Breast epithelium (tissue), 3 donors: Measurements from ENCODE around the gene UGT1A9.
"Not testable (repeated sequence)": the region's sequence is repeated elsewhere in the genome, so short reads cannot be mapped to it uniquely, and the experiment has no call there.

ENCODE experiments used
- POLR2A ChIP-seq: fragments of 450-650 bp; IDR thresholded peaks from one replicate; pipeline ENCODE4 v1.6.1; 2016; ENCODE audit warnings: antibody characterized with exemption, mild to moderate bottlenecking, moderate library complexity
- POLR2AphosphoS5 ChIP-seq, 3 donors: sonication (generic); formaldehyde crosslinking; IDR thresholded peaks; one replicate each; pipeline ENCODE4 v1.6.1; 2017; ENCODE audit warnings: antibody characterized with exemption in 3 of 3
- TF ChIP-seq, protein P1 (sequence below), 3 donors: fragments of 450-650 bp; IDR thresholded peaks; one replicate each; pipeline ENCODE4 v1.5.1; 2016 to 2017; ENCODE audit warnings: antibody characterized with exemption in 3 of 3, mild to moderate bottlenecking in 3 of 3, moderate library complexity in 3 of 3

GRCh38 chr2:233745838-233746237 lies 74.1 kb downstream of the UGT1A9 start:
- not testable (repeated sequence) for TF ChIP-seq POLR2A; POLR2AphosphoS5 (IDR thresholded peaks at IDR 0.05)
- TF ChIP-seq, protein P1, sequence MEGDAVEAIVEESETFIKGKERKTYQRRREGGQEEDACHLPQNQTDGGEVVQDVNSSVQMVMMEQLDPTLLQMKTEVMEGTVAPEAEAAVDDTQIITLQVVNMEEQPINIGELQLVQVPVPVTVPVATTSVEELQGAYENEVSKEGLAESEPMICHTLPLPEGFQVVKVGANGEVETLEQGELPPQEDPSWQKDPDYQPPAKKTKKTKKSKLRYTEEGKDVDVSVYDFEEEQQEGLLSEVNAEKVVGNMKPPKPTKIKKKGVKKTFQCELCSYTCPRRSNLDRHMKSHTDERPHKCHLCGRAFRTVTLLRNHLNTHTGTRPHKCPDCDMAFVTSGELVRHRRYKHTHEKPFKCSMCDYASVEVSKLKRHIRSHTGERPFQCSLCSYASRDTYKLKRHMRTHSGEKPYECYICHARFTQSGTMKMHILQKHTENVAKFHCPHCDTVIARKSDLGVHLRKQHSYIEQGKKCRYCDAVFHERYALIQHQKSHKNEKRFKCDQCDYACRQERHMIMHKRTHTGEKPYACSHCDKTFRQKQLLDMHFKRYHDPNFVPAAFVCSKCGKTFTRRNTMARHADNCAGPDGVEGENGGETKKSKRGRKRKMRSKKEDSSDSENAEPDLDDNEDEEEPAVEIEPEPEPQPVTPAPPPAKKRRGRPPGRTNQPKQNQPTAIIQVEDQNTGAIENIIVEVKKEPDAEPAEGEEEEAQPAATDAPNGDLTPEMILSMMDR (IDR thresholded peaks at IDR 0.05), result not testable (repeated sequence)
